NCI-H2081 (cell line): ENCODE measurements around the gene KRT75.
A peak's percentile ranks its signal among the peaks of the same experiment; 100 is the strongest.
"Not testable (repeated sequence)": the region's sequence is repeated elsewhere in the genome, so short reads cannot be mapped to it uniquely, and the experiment has no call there.

Source experiments
- DNase-seq, 2 experiments: peaks; one replicate each; lab custom pipeline; 2025; lab: John Stamatoyannopoulos, UW

Gene KRT75

GRCh38 chr12:52415870-52416750 lies 18.1 kb downstream of the KRT75 start:
- DNase-seq: no peak

DNA sequence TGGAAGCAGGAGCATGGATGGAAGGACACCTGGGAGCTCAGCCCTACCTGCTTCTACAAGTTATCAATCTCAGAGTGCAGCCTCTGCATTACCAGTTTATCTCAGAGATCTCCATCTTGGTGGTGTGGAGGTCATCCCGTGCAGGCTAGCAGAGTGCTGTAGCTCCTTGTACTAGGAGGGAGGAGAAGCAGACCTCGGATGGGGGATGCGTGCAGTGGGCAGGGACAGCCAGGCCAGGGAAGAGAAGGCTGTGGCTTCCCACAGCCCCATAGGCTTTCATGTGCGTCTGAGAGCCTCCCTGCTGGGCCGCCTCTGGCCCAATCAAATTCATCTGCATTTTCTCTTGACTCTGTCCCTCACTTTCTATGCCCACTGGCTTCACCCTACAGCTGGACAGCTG lies 19.2 kb downstream of the KRT75 start:
- no peak for DNase-seq

- DNase-seq: no peak
Measured at GRCh38 chr12:52413782-52414345, 20.3 kb downstream of the KRT75 start.

DNA sequence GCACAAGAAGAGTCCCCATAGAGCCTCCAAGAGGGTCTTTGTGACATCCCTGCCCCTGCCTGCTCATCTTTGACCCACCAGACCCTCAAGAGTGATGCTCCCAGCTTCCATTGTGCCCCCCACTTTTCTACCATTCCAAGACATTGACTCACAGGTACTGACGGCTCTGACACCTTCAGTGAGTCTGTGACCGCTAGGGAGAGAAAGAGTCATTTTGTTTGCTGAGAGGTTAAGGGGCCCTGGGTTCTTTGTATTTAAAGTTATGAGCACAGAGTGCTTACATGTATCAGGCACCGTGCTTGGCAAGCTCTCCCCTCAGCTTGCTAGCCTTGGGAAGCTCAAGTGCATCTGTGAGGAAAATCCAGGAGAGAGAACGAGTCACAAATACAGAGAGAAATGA lies 21.0 kb downstream of the KRT75 start:
- DNase-seq: no peak

- DNase-seq: no peak
Measured at GRCh38 chr12:52411815-52412214, 22.4 kb downstream of the KRT75 start.

DNA sequence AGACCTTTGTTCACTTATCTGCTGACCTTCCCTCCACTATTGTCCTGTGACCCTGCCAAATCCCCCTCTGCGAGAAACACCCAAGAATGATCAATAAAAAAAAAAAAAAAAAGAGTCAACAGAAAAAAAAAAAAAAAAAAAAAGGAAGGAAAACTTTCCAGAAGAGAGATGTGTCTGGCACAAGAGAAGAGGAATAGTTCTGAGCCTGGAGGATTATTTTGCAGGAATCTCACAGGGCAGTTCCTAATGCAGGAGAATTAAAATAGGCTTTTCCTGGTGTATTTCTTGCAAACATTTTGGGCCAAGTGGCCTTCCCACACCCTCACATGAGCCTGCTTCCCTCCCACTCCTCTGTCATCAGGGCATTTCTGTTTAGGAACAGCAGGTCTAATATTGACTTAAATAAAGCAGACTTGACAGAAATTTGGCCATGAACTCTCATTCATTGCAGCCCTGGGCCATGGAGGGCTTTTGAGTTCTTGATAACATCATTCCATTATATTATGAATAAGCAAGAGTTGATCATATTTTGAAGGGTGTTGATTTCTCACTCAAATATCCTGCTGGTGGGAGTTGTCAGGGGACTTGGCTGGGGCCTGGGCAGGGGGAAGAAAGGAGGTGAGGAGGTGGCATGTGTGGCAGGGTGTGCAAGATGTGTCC lies 23.5 kb downstream of the KRT75 start:
- DNase-seq: not testable (repeated sequence)

GRCh38 chr12:52407918-52408317 lies 26.3 kb downstream of the KRT75 start:
- DNase-seq: no peak

- DNase-seq: no peak
Measured at GRCh38 chr12:52405922-52406385, 28.2 kb downstream of the KRT75 start, which contains the start of gene KRT82. Gene KRT82, minus strand, starts transcription at chr12:52406335. Its CDS starts 58 bp downstream, at chr12:52406277.

DNA sequence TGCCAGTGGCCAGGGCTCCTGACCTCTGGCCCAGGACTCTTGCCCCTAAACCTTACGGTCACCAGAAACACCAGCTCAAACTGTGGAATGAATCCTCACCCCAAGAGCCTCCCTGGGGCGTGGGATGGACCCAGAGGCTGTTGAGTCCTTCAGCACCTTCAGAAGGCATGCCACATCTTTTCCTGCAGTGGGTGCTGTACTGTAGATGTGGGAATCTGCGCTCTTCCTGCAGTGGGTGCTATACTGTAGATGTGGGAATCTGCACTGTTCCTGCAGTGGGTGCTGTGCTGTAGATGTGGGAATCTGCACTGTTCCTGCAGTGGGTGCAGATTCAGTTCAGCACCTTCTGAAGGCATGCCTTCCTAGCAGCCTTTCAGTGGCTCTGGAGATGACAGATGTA lies 29.2 kb downstream of the KRT75 start:
- DNase-seq: no peak

GRCh38 chr12:52403561-52403960 lies 30.6 kb downstream of the KRT75 start:
- no peak for DNase-seq

DNA sequence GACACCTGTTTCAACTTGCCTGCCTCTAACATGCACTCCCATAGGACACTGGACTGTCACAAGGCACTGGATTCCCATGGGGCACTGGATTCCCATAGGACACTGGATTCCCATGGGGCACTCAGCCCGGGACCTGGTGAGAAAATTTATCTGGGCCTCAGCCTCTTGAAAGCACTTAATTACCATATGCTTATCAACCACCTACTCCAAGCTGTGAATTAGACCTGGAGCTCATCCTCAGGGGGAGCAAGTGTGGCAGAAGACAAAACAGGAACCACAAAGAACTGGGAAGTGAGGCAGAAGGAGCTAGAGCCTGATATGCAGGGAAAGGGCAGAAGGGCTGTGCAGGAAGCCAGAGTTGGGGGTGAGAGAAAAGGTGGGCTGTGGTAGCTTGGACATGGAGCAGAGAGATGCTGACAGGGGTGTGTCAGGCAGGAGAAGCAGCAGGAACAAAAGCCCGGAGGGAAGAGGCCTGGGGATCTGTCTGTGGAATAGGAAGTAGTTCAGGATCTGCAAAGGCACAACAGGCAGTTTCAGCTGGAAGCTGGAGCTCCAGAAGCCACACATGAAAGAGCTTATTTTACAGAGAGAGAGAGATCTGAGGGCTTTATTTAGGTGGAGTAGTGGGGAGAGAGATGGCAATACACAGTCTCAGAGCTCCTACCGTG lies 31.2 kb downstream of the KRT75 start:
- no peak for DNase-seq

- no peak for DNase-seq
Measured at GRCh38 chr12:52402377-52402776, 31.8 kb downstream of the KRT75 start.

- DNase-seq: no peak
Measured at GRCh38 chr12:52401926-52402325, 32.2 kb downstream of the KRT75 start.

GRCh38 chr12:52401526-52401925 lies 32.6 kb downstream of the KRT75 start:
- no peak for DNase-seq

- DNase-seq: no peak
Measured at GRCh38 chr12:52400906-52401305, 33.3 kb downstream of the KRT75 start.

DNA sequence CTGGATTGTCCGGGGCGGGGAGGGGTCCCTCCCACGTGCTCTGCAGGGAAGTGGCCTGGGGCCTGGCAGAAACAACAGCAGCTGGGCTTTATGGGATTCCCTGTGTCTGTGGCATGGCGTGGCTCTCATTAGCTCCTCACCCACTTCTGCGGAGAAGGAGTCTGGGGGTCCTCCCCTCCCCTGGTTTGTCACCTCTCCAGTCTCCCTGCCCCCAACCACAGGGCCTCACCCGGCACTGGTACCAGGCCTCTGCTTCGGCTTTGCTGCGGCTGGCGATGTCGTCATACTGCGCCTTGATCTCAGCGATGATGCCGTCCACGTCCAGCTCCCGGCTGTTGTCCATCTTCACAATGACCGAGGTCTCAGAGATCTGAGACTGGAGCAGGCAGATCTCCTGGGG lies 34.4 kb downstream of the KRT75 start:
- DNase-seq: no peak

- no peak for DNase-seq
Measured at GRCh38 chr12:52398176-52398575, 36.0 kb downstream of the KRT75 start.

DNA sequence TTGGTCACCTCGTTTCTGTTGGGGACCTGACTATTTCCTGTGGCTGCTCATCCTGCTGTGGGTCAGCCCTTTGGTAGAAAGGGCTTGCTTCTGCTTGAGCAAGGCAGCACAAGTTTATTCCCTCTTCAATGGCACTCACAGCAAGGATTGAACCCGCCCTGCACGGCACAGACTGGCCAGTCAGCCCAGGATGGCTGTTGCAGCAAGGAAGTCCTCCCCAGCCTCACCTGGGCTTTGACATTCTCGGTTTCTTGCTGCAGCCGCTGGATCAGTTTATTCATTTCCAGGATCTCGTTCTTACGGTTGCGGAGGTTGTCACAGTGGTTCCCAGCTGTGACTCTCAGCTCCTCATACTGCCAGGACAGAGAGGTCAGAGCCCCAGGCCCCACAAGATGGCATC lies 37.5 kb downstream of the KRT75 start:
- DNase-seq: no peak

GRCh38 chr12:52395761-52396434 lies 38.3 kb downstream of the KRT75 start:
- DNase-seq: peak; percentile 5 to 12

DNA sequence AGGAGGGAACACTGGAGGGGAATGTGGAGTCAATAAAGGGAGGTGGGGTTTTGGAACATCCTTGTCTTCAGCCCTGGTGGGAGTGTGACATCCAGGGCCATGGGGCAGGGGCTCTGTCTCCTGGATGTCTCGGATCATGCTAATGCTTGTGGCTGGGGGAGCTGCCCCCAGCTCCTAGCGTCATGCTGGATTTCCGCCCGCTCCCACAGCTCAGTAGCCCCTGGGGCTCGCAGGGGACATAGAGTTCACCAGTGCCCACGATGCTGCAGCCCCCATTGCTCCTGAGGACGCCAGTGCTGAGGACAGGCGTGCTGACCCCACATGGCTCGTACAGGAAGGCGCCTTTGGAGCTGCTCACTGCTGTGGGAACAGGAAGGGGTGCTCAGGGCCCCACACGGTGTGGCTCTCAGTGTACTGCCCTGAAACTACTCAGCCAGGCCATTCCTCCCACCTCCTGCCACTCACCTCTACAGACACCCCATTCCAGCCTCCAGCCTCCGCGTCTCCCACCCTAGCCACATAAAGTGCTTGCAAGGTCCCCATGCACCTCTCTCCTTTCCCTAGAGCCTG lies 39.2 kb downstream of the KRT75 start:
- DNase-seq: no peak

- DNase-seq: no peak
Measured at GRCh38 chr12:52392465-52393007, 41.6 kb downstream of the KRT75 start.
